GM23338 (cell line): ENCODE results near the gene NPM3. TPM values are rescaled to one million over a fixed set of nuclear protein-coding genes. Genes with fewer than 3 reads are reported as not detected.
A peak's percentile ranks its signal among the peaks of the same experiment; 100 is the strongest.

ENCODE experiments used
- ATAC-seq: fragments of 200-7000 bp; cut with Tn5 transposase; 3 replicates; pipeline ENCODE4 v1.9.1; 2020
- DNase-seq: peaks from one replicate; pipeline ENCODE4 v3.0.0-alpha.2; 2015; ENCODE audit warnings: low spot score
- H2AFZ ChIP-seq: fragments of 200-600 bp; sonication (generic); 2 replicates; pipeline ENCODE4 v1.8.0; 2016; ENCODE audit warnings: antibody characterized with exemption, mild to moderate bottlenecking, moderate library complexity
- H3F3A ChIP-seq: fragments of 200-600 bp; sonication (generic); replicated peaks from 2 replicates; pipeline ENCODE4 v1.8.0; 2017; ENCODE audit warnings: antibody characterized with exemption, mixed run types, low read depth
- H3K27ac ChIP-seq: fragments of 200-600 bp; sonication (generic); 2 replicates; pipeline ENCODE4 v1.6.1; 2016; ENCODE audit warnings: low read depth
- H3K27me3 ChIP-seq: fragments of 200-600 bp; sonication (generic); 2 replicates; pipeline ENCODE4 v1.8.0; 2016; ENCODE audit warnings: mild to moderate bottlenecking, mixed run types, moderate library complexity; ENCODE audit not compliant: insufficient read depth
- H3K36me3 ChIP-seq: fragments of 200-600 bp; sonication (generic); 2 replicates; pipeline ENCODE4 v1.8.0; 2016; ENCODE audit warnings: mild to moderate bottlenecking; ENCODE audit not compliant: insufficient read depth
- H3K4me1 ChIP-seq: fragments of 200-600 bp; sonication (generic); 2 replicates; pipeline ENCODE4 v1.8.0; 2016; ENCODE audit warnings: mild to moderate bottlenecking, moderate library complexity; ENCODE audit not compliant: insufficient read depth
- H3K4me2 ChIP-seq: fragments of 200-600 bp; sonication (generic); 2 replicates; pipeline ENCODE4 v1.7.1; 2017; ENCODE audit warnings: mixed run types
- H3K4me3 ChIP-seq: fragments of 200-600 bp; sonication (generic); 2 replicates; pipeline ENCODE4 v1.6.1; 2016; ENCODE audit warnings: mixed run types
- H3K79me2 ChIP-seq: fragments of 200-600 bp; sonication (generic); replicated peaks from 2 replicates; pipeline ENCODE4 v1.8.0; 2017; ENCODE audit warnings: mild to moderate bottlenecking; ENCODE audit not compliant: insufficient read depth
- H3K9me2 ChIP-seq: fragments of 200-600 bp; sonication (generic); 2 replicates; pipeline ENCODE4 v1.8.0; 2017; ENCODE audit not compliant: insufficient read depth
- H4K20me1 ChIP-seq: fragments of 200-600 bp; sonication (generic); replicated peaks from 2 replicates; pipeline ENCODE4 v1.8.0; 2017; ENCODE audit warnings: mild to moderate bottlenecking; ENCODE audit not compliant: insufficient read depth
- H3K27ac Mint-ChIP-seq: 2 replicates; pipeline ENCODE4 v1.8.0; 2020; ENCODE audit warnings: inconsistent platforms, mild to moderate bottlenecking, moderate library complexity, mixed read lengths
- H3K27me3 Mint-ChIP-seq: 3 replicates; pipeline ENCODE4 v1.8.0; 2022; ENCODE audit warnings: low read depth, mild to moderate bottlenecking, moderate library complexity, mixed read lengths, inconsistent platforms; ENCODE audit not compliant: insufficient read depth, poor library complexity
- H3K36me3 Mint-ChIP-seq: 3 replicates; pipeline ENCODE4 v1.8.0; 2021; ENCODE audit warnings: low read depth, mild to moderate bottlenecking, inconsistent platforms, moderate library complexity, mixed read lengths
- H3K4me1 Mint-ChIP-seq: 3 replicates; pipeline ENCODE4 v1.8.0; 2020; ENCODE audit warnings: mild to moderate bottlenecking, inconsistent platforms, mixed read lengths
- H3K4me3 Mint-ChIP-seq: 3 replicates; pipeline ENCODE4 v1.8.0; 2021; ENCODE audit warnings: moderate library complexity, mild to moderate bottlenecking, inconsistent platforms, mixed read lengths
- H3K9me3 Mint-ChIP-seq: 3 replicates; pipeline ENCODE4 v1.8.0; 2020; ENCODE audit warnings: moderate library complexity, mild to moderate bottlenecking, inconsistent platforms, mixed read lengths
- CREB1 ChIP-seq: fragments of 250-450 bp; sonication (Bioruptor Pico); IDR thresholded peaks from 2 replicates; pipeline ENCODE4 v1.5.0; 2020; ENCODE audit warnings: low read depth, mild to moderate bottlenecking, moderate library complexity
- JUNB ChIP-seq: IDR thresholded peaks from one replicate; pipeline ENCODE4 v1.6.1; 2016; ENCODE audit warnings: antibody characterized with exemption; ENCODE audit not compliant: unreplicated experiment
- polyA plus RNA-seq: library from polyadenylated mRNA; unstranded; fragments of >200 nt; fragmentation: Nextera tagmentation; extraction: Ambion mirVana; gene quantifications from 2 replicates; pipeline ENCODE4 v1.2.1, GENCODE V29; 2016
- total RNA-seq: library from RNA; depleted of rRNA; stranded (reverse); fragments of >200 nt; shearing (Covaris generic); gene quantifications from 2 replicates; pipeline ENCODE4 v1.2.3, GENCODE V29; 2014
- TF ChIP-seq, protein P1 (sequence below), 2 experiments: fragments of 200-600 bp in 1 of 2; sonication (generic) in 1 of 2; conservative IDR thresholded peaks; 2 replicates each; pipeline versions ENCODE4 v1.5.1 to v1.6.1; 2016 to 2017; ENCODE audit warnings: antibody characterized with exemption in 2 of 2, low read depth in 2 of 2, mild to moderate bottlenecking in 2 of 2, moderate library complexity in 1 of 2
- TF ChIP-seq, protein P2 (sequence below): IDR thresholded peaks from one replicate; pipeline ENCODE4 v1.6.1; 2018; ENCODE audit warnings: antibody characterized with exemption; ENCODE audit not compliant: unreplicated experiment

NPM3 gene
- total and polyA plus RNA-seq, 2 experiments from 2014 or later = 31.5 to 258 TPM

DNA sequence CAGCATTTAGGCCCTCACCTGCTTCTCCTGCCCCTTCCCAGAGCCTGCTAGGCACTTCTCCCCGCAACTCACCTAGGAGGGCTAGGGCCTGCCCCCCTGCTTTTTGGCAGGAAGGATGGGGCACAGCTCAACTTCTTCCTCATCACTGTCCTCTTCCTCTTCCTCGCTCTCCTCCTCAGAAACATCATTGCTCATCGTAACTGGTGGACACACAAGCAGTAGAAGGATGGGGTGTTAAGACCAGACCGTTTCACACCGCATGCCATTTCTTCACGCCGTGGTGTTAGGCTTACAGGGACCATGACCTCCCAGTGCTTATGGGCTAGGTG, 1.6 kb downstream of the NPM3 start:
- peaks cover 56% of the 10 kb centered on the region for H3K4me1 ChIP-seq
- DNase-seq (no peak), ATAC-seq (no peak)
- no peaks in the 10 kb centered on the region for H3K9me2 ChIP-seq
- Mint-ChIP-seq H3K4me3 (peak overlapping the region; percentile 100), H3K9me3 (no peaks in the 10 kb centered on the region; the same call in 2 of the 3 replicates), H3K27me3 (peaks cover 34% of the 10 kb centered on the region), H3K27ac (no peak overlapping the region), H3K36me3 (peaks cover 25% of the 10 kb centered on the region), H3K4me1 (peaks cover 48% of the 10 kb centered on the region)
- no peak overlapping the region for H2AFZ ChIP-seq
- peaks cover 34% of the 10 kb centered on the region for H3F3A ChIP-seq
- no peak overlapping the region for H3K27ac ChIP-seq
- H3K27me3 ChIP-seq = peaks cover 28% of the 10 kb centered on the region
- TF ChIP-seq, protein P1, sequence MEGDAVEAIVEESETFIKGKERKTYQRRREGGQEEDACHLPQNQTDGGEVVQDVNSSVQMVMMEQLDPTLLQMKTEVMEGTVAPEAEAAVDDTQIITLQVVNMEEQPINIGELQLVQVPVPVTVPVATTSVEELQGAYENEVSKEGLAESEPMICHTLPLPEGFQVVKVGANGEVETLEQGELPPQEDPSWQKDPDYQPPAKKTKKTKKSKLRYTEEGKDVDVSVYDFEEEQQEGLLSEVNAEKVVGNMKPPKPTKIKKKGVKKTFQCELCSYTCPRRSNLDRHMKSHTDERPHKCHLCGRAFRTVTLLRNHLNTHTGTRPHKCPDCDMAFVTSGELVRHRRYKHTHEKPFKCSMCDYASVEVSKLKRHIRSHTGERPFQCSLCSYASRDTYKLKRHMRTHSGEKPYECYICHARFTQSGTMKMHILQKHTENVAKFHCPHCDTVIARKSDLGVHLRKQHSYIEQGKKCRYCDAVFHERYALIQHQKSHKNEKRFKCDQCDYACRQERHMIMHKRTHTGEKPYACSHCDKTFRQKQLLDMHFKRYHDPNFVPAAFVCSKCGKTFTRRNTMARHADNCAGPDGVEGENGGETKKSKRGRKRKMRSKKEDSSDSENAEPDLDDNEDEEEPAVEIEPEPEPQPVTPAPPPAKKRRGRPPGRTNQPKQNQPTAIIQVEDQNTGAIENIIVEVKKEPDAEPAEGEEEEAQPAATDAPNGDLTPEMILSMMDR (conservative IDR thresholded peaks at IDR 0.05; ENCODE audit: low read depth in 2 of 2) = no peak
- no peak for TF ChIP-seq JUNB
- peak overlapping the region; percentile 78 for H3K4me2 ChIP-seq
- 0 out of 2 replicates have a peak, but pooled peaks cover 8% of the 10 kb centered on the region for H4K20me1 ChIP-seq
- H3K79me2 ChIP-seq = peaks cover 11% of the 10 kb centered on the region; the same call in 1 of the 2 replicates
- H3K4me3 ChIP-seq = peak overlapping the region; percentile 86
- H3K36me3 ChIP-seq = peaks cover under 1% of the 10 kb centered on the region; the same call in 1 of the 2 replicates

DNA sequence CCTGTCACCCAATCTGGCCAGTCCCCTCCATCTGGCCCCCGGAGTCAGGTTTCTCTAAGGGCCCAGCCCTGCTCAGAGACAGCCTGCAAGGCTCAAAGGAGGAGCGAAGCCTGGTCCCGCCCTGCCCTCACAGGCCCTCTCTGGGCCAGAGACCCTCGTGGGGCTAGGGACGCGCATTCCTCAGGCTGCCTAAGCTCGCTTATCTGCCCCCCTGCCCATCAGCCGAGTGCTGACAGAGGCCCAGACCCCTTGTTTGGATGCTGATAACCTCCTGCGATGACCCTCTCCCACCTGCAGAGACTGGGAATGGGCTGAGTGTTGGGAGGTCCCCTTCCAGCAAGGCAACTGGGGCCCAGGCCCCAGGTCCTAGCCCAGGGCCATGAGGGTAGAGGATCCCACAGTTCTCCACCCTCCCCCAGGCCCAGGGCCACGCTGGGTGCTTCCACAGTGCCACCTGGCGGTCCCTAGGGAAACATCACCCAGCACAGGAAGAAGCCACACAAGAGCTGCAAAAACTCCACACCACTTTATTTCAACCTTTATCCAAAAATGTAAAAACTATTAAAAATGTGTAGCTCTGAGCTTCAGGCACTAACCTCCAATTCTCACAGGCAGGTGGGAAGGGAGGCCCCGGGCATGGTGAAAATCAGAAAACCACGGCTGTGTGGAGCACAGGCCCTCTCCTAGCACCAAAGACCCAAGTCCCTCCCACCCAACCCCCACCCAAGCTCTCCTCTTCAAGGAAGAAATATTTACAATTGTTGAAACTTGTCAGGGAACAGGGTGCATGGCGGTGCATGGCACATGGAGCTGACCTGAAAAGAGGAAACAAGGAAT, 2.2 kb downstream of the NPM3 start:
- H2AFZ ChIP-seq = no peak overlapping the region
- peak; percentile 3; the same call in 1 of the 2 replicates for TF ChIP-seq CREB1 (CRISPR knock-in tag)
- TF ChIP-seq, protein P1 (conservative IDR thresholded peaks at IDR 0.05; ENCODE audit: low read depth in 2 of 2) = peak; percentile 93 to 97
- TF ChIP-seq, protein P2, sequence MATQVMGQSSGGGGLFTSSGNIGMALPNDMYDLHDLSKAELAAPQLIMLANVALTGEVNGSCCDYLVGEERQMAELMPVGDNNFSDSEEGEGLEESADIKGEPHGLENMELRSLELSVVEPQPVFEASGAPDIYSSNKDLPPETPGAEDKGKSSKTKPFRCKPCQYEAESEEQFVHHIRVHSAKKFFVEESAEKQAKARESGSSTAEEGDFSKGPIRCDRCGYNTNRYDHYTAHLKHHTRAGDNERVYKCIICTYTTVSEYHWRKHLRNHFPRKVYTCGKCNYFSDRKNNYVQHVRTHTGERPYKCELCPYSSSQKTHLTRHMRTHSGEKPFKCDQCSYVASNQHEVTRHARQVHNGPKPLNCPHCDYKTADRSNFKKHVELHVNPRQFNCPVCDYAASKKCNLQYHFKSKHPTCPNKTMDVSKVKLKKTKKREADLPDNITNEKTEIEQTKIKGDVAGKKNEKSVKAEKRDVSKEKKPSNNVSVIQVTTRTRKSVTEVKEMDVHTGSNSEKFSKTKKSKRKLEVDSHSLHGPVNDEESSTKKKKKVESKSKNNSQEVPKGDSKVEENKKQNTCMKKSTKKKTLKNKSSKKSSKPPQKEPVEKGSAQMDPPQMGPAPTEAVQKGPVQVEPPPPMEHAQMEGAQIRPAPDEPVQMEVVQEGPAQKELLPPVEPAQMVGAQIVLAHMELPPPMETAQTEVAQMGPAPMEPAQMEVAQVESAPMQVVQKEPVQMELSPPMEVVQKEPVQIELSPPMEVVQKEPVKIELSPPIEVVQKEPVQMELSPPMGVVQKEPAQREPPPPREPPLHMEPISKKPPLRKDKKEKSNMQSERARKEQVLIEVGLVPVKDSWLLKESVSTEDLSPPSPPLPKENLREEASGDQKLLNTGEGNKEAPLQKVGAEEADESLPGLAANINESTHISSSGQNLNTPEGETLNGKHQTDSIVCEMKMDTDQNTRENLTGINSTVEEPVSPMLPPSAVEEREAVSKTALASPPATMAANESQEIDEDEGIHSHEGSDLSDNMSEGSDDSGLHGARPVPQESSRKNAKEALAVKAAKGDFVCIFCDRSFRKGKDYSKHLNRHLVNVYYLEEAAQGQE = no peak
- DNase-seq (peak; percentile 82), ATAC-seq (peak; percentile 23)
- peak overlapping the region; percentile 45 for H3K4me3 Mint-ChIP-seq
- peaks cover 34% of the 10 kb centered on the region for H3F3A ChIP-seq
- no peaks in the 10 kb centered on the region; the same call in 2 of the 3 replicates for H3K9me3 Mint-ChIP-seq
- 0 out of 2 replicates have a peak, but pooled peaks cover 8% of the 10 kb centered on the region for H4K20me1 ChIP-seq
- peaks cover 56% of the 10 kb centered on the region for H3K4me1 ChIP-seq
- H3K9me2 ChIP-seq = no peaks in the 10 kb centered on the region
- H3K36me3 ChIP-seq = no peaks in the 10 kb centered on the region; the same call in 1 of the 2 replicates
- peaks cover 49% of the 10 kb centered on the region for H3K4me1 Mint-ChIP-seq
- peaks cover 36% of the 10 kb centered on the region for H3K27me3 Mint-ChIP-seq
- no peak overlapping the region for H3K27ac Mint-ChIP-seq
- H3K27me3 ChIP-seq = peaks cover 32% of the 10 kb centered on the region
- H3K27ac ChIP-seq = no peak overlapping the region
- H3K79me2 ChIP-seq = peaks cover 11% of the 10 kb centered on the region; the same call in 1 of the 2 replicates
- peak overlapping the region; percentile 95 for H3K4me2 ChIP-seq
- peaks cover 21% of the 10 kb centered on the region for H3K36me3 Mint-ChIP-seq
- H3K4me3 ChIP-seq = peak overlapping the region; percentile 78; the same call in 1 of the 2 replicates
